ENCODE results near the gene RNF17.
"Not testable (repeated sequence)": the region's sequence is repeated elsewhere in the genome, so short reads cannot be mapped to it uniquely, and the experiment has no call there.

RNF17 gene, protein sequence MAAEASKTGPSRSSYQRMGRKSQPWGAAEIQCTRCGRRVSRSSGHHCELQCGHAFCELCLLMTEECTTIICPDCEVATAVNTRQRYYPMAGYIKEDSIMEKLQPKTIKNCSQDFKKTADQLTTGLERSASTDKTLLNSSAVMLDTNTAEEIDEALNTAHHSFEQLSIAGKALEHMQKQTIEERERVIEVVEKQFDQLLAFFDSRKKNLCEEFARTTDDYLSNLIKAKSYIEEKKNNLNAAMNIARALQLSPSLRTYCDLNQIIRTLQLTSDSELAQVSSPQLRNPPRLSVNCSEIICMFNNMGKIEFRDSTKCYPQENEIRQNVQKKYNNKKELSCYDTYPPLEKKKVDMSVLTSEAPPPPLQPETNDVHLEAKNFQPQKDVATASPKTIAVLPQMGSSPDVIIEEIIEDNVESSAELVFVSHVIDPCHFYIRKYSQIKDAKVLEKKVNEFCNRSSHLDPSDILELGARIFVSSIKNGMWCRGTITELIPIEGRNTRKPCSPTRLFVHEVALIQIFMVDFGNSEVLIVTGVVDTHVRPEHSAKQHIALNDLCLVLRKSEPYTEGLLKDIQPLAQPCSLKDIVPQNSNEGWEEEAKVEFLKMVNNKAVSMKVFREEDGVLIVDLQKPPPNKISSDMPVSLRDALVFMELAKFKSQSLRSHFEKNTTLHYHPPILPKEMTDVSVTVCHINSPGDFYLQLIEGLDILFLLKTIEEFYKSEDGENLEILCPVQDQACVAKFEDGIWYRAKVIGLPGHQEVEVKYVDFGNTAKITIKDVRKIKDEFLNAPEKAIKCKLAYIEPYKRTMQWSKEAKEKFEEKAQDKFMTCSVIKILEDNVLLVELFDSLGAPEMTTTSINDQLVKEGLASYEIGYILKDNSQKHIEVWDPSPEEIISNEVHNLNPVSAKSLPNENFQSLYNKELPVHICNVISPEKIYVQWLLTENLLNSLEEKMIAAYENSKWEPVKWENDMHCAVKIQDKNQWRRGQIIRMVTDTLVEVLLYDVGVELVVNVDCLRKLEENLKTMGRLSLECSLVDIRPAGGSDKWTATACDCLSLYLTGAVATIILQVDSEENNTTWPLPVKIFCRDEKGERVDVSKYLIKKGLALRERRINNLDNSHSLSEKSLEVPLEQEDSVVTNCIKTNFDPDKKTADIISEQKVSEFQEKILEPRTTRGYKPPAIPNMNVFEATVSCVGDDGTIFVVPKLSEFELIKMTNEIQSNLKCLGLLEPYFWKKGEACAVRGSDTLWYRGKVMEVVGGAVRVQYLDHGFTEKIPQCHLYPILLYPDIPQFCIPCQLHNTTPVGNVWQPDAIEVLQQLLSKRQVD (N-terminal part only)

DNA sequence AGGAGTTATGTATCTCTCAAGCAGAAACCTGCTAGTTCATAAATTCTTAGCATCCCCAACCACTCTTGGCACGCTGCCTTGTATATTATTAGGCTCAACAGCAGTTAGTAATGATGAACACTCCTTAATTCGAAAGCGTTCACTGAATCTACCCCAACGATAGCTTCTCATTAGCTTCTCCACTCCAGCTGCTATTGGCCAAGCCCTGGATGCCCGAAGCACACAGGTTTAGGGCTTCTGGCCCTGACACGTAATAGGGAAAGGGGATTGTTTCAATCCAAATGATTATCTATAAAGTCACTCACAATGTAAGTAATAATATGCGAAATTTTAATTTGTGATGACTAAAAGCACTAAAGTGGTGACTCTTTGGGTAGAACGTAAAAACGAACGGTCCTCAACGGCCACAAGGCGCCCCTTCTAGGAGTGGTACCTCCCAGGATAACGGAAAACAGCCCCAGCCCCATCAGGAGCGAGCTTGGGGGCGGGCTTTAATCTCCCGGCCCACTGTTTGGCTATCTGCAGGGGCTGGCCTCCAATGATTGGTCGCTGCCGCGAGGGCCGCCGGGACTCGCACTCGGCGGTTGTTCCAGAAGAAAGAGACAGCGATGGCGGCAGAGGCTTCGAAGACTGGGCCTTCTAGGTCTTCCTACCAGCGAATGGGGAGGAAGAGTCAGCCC, at the start of gene RNF17:
TSS of gene RNF17 (plus strand) at position 574 of the 680 bp plus-strand sequence. CDS start at position 609, 35 bp downstream.
- no peak for DNase-seq (ENCODE audit: low read depth)

DNA sequence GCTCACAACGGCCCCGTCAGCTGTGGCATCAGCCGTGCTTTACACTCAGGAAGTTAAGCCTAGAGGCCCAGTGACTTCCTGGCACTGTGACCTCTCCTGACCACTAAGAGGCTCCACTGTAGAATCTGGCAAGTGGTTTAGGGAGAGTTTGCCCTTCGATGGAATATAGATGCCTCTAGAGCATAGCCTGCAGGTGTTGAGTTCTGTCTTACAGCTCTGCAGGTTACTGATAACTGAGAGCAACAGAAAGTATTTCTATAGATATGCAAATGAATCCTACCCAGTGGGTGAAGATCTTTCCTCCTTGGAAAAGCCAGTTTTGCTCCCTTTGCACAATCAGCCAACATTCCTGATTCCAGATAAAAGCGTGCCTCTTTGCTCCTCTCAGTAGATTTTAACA, 48.0 kb upstream of the RNF17 start:
- DNase-seq (ENCODE audit: low read depth) = no peak

DNA sequence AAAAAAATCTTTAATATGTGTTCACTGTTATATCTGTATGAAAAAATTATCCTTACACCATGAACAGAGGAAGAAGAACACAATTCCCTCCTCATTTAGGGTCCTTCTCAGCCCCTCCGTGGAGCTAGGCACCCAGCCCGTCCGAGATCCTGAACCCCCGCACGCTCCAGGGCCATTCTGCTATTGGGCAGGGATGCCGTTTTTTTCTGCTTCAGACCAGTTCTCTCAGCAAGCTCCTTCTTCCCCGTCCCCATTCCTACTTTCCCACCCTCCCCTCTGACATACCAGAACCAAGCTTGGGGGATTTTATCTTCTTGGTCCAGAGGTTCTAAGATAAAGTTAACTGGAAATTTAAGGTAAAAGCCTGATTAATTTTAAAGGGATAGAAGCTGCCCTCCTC, 47.5 kb upstream of the RNF17 start:
- DNase-seq (ENCODE audit: low read depth) = no peak

GRCh38 chr13:24717217-24717616, 46.8 kb upstream of the RNF17 start:
- DNase-seq (ENCODE audit: low read depth) = no peak

DNA sequence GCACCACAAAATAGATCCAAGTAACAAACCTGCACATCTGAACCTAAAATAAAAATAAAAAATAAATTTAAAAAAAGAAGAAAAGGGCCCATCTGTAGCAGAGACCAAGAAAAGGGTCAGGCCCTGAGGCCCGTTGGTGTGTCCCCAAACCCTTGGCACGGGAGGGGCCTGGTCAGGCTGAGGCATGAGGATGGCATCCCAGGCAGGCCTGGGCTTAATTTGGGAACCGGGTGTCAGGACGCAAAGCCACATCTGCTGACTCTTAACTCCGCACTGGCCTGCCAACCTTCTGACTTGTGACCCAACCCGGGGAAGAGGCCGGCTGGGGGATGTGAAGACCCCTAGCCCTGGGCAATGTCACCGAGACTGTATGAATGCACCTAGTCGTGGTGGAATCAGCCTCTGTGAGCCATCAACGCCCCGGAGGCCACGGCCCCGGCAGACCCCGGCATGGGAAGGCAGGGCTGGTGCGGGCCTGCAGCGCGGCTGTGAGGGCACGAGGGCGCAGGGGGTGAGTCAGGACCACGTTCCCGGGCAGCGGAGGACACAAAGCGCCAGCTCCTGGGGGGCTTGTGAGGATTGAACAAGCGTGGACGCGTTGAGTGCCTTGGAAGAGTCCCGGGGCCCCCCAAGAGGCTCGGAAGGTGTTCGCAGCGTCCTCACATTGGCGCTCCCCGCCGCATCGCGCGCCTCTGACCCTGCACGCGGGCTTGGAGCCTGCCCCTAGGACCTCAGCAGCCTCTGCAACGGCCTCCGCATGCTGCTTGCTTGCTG, 45.6 kb upstream of the RNF17 start:
- DNase-seq (ENCODE audit: low read depth) = no peak

DNA sequence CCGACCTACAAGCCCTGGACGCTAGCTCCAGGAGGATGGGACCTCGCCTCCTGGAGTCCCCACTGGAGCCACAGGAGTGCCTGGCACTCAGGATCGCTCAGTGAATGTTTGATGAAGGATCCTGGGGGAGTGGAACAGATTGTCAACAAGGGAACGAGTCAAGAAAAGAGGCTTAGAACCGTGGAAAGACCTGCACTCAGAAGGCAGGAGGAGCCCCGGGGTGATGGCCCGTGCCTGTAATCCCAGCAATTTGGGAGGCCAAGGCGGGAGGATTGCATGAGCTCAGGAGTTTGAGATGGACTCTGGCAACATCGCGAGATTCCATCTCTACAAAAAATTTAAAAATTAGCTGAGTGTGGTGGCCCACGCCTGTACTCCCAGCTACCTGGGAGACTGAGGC, 44.8 kb upstream of the RNF17 start:
- DNase-seq (ENCODE audit: low read depth) = no peak

DNA sequence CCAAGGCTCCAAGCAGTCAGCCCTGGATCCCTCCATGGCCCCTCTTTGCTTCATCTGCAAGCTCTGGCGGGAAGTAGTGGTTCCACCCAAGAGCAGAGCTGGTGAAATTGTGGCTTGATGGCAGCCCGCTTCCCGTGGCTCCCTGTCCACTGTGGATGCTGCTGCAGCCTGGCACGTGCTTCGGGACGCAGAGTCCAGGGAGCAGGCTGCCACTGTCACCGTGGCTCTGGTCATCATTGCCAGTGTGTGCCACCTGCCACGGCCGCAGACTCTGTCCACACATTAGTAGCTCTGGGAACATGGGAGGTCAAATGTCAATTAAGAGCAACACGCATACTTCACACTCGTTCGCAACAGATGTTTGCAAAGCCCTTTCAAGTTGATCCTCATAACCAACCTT, 40.8 kb upstream of the RNF17 start:
- DNase-seq (ENCODE audit: low read depth) = no peak

GRCh38 chr13:24724714-24725113, 39.3 kb upstream of the RNF17 start:
- DNase-seq (ENCODE audit: low read depth) = no peak

DNA sequence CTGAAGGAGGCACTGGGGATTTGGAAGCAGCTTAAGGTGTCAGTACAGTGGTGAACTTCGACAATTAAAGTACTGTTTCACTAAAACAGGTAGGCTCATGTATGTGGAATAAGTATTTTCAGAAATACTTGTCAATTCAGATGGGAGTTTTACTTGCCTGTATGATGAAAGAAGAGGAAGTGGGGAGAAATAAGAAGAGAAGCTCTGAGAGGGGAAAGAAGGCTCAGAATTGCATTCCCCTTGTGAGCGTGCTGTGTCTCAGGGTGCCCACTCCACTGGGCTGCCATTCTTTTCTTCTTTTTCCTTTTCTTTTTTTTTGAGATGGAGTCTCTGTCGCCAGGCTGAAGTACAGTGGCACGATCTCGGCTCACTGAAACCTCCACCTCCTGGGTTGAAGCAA, 38.6 kb upstream of the RNF17 start:
- DNase-seq (ENCODE audit: low read depth) = no peak

DNA sequence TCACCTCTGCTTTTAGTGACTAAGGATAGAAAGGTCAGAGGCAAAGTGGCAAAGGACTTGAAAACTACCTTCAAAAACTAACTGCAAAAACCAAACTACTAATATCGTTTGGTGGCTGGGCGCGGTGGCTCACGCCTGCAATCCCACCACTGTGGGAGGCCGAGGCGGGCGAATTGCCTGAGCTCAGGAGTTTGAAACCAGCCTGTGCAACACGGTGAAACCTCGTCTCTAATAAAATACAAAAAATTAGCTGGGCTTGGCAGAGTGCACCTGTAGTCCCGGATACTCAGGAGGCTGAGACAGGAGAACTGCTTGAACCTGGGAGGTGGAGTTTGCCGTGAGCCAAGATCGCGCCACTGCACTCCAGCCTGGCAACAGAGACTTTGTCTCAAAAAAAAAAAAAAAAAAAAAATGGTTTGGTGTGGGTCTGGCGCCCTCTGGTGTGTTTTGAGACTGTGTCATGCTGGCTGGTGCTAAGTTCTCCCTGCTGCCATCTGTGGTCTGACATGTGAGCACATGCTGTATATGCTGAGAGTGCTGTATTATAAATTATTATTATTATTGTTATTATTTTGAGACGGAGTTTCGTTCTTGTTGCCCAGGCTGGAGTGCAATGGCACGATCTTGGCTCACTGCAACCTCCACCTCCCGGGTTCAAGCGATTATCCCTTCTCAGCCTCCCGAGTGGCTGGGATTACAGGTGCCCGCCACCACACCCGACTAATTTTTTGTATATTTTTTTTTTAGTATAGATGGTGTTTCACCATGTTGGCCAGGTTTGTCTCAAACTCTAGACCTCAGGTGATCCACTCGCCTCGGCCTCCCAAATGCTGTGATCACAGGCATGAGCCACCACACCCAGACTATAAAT, 36.0 kb upstream of the RNF17 start:
- DNase-seq (ENCODE audit: low read depth) = peak; percentile 39

- not testable (repeated sequence) for DNase-seq (ENCODE audit: low read depth)
These were observed 32.9 kb upstream of the RNF17 start for GRCh38 chr13:24730873-24731567.

GRCh38 chr13:24734950-24735349, 29.0 kb upstream of the RNF17 start:
- no peak for DNase-seq (ENCODE audit: low read depth)

- no peak for DNase-seq (ENCODE audit: low read depth)
These were observed 26.9 kb upstream of the RNF17 start for GRCh38 chr13:24737042-24737441.

GRCh38 chr13:24738366-24738847, 25.6 kb upstream of the RNF17 start:
- DNase-seq (ENCODE audit: low read depth) = no peak

- no peak for DNase-seq (ENCODE audit: low read depth)
These were observed 23.7 kb upstream of the RNF17 start for GRCh38 chr13:24740014-24740890.

DNA sequence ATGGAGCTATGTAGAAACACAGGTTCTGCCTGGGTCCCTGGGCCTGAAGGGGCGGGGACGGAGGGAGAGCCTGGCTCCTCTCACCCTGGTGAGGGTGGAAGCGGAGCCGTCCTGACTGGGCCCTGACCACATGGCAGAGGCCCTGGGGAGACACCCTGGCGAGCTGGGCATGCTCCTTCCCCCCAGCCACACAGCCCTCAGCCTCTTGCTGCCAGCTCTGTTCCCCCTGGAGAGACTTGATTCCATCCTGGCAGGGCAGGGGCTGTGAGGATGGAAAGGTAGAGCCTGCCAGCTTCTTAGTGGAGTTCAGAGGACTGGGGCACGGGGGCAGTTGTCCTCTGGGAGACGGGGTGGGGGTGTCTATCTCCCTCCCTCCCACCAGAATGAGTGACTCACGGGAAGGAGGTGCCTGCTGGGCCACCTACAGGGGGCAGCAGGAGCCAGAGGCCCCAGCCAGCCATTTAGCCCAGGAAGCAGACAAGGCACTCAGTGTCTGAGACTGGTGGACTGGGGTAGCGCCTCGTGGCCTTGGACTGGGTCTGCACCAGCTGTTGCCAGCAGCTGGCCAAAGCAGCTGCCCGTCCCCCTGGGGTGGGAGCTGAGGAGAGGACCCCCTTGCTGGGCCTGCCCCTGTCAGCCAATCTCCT, 22.8 kb upstream of the RNF17 start:
- DNase-seq (ENCODE audit: low read depth) = no peak

GRCh38 chr13:24741791-24742190, 22.2 kb upstream of the RNF17 start:
- DNase-seq (ENCODE audit: low read depth) = no peak

GRCh38 chr13:24742294-24742693, 21.7 kb upstream of the RNF17 start:
- DNase-seq (ENCODE audit: low read depth) = no peak
